Measurements from ENCODE around the gene CTSF.
"Not testable (repeated sequence)": the region's sequence is repeated elsewhere in the genome, so short reads cannot be mapped to it uniquely, and the experiment has no call there.

Gene CTSF

GRCh38 chr11:66589315-66589714 lies 20.9 kb upstream of the CTSF start:
- DNase-seq: not testable (repeated sequence)

GRCh38 chr11:66586136-66586535 lies 17.7 kb upstream of the CTSF start:
- no peak for DNase-seq

GRCh38 chr11:66585447-66585846 lies 17.0 kb upstream of the CTSF start:
- not testable (repeated sequence) for DNase-seq

GRCh38 chr11:66582565-66583147 lies 14.2 kb upstream of the CTSF start:
- not testable (repeated sequence) for DNase-seq

- no peak for DNase-seq
Observed at GRCh38 chr11:66581261-66581660, 12.9 kb upstream of the CTSF start.

GRCh38 chr11:66580803-66581202 lies 12.4 kb upstream of the CTSF start:
- DNase-seq: no peak

GRCh38 chr11:66579017-66579606 lies 10.7 kb upstream of the CTSF start:
- DNase-seq: peak; percentile 65

GRCh38 chr11:66570850-66571180 lies 2.4 kb upstream of the CTSF start:
- no peak for DNase-seq

GRCh38 chr11:66570079-66570849 lies 1.9 kb upstream of the CTSF start:
- no peak for DNase-seq

GRCh38 chr11:66569076-66569475 lies 670 bp upstream of the CTSF start:
- DNase-seq: no peak

GRCh38 chr11:66567787-66568123 lies 651 bp downstream of the CTSF start:
- DNase-seq: no peak

- no peak for DNase-seq
Observed at GRCh38 chr11:66566221-66566620, 2.2 kb downstream of the CTSF start.

- DNase-seq: no peak
Observed at GRCh38 chr11:66564984-66565383, 3.4 kb downstream of the CTSF start.

- DNase-seq: no peak
Observed at GRCh38 chr11:66564538-66564937, 3.9 kb downstream of the CTSF start.

- no peak for DNase-seq
Observed at GRCh38 chr11:66563832-66564231, 4.6 kb downstream of the CTSF start.

- no peak for DNase-seq
Observed at GRCh38 chr11:66562907-66563583, 5.4 kb downstream of the CTSF start.

GRCh38 chr11:66562275-66562674 lies 6.1 kb downstream of the CTSF start:
- no peak for DNase-seq

GRCh38 chr11:66561975-66562248 lies 6.5 kb downstream of the CTSF start:
- DNase-seq: no peak

GRCh38 chr11:66561178-66561974 lies 7.0 kb downstream of the CTSF start:
- no peak for DNase-seq

GRCh38 chr11:66559866-66560676 lies 8.3 kb downstream of the CTSF start:
- no peak for DNase-seq

- DNase-seq: no peak
Observed at GRCh38 chr11:66559142-66559865, 9.1 kb downstream of the CTSF start.

All from fibroblast of skin of right quadriceps (primary cell).